Cerebellar cortex (tissue), 1 donor: ENCODE data around the gene CLIP2.
"Not testable (repeated sequence)": the region's sequence is repeated elsewhere in the genome, so short reads cannot be mapped to it uniquely, and the experiment has no call there.

Experiments used
- DNase-seq: peaks from one replicate; pipeline ENCODE4 v3.0.0-alpha.2; 2015; ENCODE audit warnings: low spot score

CLIP2 gene

DNA sequence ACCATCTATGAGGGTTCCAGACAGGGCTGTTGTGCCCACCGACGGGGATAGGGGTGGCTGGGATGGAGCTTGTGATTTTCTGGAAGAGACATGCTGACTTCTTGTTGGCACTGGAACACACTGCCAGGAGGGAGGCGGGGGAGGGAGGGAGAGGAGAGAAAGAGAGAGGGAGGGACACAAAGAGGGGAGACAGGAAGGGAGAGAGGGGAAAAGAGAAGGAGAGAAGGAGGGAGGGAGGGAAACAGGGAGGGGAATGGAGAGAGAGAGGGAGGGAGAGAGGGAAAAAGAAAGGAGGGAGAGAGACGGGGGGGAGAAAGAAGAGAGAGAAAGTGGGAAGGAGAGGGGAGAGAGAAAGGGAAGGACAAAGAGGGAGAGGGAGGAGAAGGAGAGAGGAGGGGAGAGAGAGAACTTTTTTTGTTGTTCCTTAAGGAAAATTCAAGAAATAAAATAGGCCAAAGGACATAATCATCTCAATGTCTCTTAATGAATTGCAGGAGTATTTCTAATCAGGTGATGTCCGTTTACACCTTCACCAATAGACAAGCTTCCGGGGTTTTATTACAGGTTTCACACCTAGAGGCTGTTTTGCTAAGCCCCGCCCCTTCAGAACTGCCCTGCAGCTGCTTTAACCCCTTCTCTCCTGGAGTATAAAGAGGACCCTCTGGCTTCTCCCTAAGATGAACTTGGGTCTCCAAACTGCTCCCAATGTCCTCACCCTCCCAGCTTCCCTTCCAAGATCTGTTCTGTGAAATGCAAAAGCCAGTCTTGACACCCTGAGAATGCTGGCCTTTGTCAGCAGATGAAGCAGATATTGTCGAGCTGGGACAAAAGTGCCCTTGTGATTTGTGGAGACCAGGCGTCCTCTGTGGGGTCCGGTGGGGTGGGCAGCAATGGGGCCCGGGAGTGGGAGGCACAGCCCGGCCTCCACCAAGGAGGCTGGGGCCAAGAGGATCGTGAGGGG is 82.5 kb downstream of the CLIP2 start:
- DNase-seq, result peak; percentile 42

DNA sequence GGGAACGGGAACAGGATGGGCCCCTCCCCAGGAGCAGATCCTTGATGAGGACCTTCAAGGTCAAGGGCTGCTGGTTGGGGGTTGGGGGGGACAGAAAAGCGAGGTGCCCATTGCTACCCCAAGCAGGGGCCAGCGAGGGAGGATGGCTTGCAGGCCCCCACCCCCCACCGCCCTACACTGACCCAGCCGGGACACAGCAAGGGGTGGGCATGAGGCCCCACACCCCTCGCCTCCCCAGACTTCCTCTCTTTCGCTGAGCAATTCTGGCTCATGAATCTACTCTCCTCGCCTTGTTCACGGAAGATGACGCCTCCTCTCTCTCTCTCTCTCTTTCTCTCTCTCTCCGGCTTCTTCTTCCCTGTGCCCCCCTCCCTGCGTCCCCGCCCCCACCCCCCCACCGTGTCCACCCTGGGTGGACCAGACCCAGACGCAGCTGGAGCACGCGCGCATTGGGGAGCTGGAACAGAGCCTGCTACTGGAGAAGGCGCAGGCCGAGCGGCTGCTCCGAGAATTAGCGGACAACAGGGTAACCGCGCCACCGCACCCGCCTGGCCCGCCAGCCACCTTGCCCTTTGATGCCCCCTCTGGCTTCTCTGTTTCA is 83.4 kb downstream of the CLIP2 start:
- DNase-seq, result no peak

DNA sequence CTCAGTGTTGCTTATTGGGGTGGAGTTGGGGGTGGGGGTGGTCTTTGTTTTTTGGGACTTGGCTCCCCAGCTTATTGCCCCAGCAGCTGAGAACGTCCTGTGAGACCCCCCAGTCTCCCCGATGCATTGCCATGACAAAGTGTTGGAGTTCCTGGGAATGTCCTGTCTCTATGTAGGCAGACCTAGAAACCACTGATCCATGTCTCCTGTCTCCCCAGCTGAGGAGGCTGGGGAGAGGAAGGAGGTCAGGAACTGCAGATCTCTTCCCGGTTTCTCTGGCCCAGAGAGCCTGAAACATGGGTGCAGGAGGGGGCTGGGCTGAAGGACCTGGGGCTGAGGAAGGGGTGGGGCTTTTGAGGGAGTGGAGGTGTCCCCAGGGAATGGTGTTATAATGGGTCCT is 84.3 kb downstream of the CLIP2 start:
- DNase-seq, result no peak

DNA sequence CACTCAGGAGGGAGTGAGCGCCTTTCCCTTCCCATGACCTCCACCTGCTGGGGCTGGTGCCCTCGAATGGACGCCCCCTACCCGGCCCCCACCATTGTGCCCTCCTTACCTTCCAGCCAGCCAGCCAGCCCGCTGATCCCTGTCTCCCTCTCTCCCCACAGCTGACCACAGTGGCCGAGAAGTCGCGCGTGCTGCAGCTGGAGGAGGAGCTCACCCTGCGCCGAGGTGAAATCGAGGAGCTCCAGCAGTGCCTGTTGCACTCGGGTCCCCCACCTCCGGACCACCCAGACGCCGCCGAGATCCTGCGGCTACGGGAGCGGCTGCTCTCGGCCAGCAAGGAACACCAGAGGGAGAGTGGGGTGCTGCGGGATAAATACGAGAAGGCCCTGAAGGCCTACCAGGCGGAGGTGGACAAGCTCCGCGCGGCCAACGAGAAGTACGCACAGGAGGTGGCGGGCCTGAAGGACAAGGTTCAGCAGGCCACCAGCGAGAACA is 86.6 kb downstream of the CLIP2 start:
- no peak for DNase-seq

DNA sequence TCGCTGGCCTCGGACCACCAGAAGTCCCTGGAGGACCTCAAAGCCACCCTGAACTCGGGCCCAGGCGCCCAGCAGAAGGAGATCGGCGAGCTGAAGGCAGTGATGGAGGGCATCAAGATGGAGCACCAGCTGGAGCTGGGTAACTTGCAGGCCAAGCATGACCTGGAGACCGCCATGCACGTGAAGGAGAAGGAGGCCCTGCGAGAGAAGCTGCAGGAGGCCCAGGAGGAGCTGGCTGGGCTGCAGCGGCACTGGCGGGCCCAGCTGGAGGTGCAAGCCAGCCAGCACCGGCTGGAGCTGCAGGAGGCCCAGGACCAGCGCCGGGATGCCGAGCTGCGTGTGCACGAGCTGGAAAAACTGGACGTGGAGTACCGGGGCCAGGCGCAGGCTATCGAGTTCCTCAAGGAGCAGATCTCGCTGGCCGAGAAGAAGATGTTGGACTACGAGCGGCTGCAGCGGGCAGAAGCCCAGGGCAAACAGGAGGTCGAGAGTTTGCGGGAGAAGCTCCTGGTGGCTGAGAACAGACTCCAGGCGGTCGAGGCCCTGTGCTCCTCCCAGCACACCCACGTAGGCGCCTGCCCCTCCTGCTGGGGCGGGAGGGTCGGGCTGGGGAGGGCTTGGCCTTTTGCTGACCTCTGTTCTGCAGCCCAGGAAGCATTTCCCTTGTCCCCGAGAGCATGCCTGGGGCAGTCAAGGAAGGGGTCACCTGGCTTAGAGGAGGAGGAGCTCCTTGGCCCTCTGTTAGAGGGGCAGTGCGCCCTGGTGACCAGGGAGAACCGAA is 87.2 kb downstream of the CLIP2 start:
- no peak for DNase-seq

DNA sequence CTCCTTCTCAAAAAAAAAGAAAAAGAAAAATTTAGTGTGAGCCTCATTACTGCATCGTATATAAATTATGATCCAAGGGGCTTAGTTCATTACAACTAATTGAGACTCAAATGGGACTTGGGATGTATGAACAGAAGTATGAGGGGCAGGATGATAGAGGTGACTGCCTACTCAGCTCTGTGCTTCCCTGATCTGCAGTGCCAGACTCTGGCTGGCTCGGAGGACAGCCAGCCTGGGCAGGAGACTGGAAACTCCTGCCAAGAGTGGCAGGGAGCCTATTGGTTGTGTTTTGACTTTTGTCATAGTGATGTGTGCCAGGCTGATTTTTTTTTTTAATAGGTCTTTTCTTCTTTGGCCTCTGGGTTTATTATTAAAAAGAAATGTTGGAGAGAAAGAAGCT is 90.7 kb downstream of the CLIP2 start:
- DNase-seq, result peak; percentile 92

DNA sequence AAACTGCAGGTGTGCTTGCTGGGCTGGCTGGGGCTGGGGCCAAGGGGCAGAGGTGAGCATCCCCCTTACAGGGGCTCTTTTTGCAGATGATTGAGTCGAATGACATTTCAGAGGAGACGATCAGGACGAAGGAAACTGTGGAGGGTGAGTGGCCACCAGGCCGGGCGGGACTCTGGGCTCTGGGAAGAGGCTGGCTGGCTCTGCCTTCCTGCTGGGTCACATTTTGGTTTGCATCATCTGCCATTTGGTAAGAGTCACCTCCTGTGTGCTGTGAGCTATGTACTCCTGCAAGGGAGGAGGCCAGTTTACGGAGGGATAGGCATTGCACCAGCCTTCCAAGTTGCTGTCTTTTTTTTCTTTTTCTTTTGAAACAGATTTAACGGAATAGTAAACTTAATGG is 91.5 kb downstream of the CLIP2 start:
- DNase-seq, result peak; percentile 92

DNA sequence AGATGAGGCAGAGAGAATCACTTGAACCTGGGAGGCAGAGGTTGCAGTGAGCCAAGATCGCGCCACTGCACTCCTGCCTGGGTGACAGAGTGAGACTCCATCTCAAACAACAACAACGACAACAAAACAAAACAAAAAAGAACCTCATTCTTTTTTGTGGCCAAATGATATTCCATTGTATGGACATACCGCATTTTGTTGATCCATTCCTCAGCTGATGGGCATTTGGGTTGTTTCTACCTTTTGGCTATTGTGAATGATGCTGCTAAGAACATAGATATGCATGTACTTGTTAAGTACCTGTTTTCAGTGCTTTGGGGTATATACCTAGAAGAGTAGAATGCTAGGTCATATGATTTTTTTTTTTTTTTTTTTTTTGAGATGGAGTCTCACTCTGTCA is 94.9 kb downstream of the CLIP2 start:
- not testable (repeated sequence) for DNase-seq

DNA sequence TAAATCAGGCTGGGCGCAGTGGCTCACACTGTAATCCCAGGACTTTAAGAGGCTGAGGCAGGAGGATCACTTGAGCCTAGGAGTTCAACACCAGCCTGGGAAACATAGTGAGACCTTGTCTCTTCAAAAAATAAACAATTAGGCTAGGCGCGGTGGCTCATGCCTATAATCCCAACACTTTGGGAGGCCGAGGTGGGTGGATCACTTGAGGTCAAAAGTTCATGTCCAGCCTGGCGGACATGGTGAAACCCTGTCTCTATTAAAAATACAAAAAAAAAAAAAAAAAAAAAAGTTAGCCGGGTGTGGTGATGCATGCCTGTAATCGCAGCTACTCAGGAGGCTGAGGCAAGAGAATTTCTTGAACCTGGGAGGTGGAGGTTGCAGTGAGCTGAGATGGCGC is 95.6 kb downstream of the CLIP2 start:
- DNase-seq, result not testable (repeated sequence)

DNA sequence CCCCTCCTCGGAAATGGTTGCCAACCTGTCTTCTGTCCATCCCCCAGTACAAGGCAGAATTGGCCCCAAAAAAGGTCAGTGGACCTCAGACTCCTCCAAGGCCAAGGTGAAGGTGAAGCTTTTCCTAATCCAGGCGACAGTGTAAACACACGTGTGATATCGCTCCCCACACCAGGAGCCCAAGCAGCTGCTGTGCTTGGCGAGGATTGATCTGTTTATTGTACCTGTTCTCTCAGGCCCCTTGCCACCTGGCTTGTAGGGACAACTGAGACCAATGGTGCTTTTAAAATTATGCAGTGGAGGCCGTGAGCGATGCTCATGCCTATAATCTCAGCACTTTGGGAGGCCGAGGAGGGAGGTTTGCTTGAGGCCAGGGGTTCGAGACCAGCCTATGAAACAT is 98.4 kb downstream of the CLIP2 start:
- DNase-seq, result no peak

DNA sequence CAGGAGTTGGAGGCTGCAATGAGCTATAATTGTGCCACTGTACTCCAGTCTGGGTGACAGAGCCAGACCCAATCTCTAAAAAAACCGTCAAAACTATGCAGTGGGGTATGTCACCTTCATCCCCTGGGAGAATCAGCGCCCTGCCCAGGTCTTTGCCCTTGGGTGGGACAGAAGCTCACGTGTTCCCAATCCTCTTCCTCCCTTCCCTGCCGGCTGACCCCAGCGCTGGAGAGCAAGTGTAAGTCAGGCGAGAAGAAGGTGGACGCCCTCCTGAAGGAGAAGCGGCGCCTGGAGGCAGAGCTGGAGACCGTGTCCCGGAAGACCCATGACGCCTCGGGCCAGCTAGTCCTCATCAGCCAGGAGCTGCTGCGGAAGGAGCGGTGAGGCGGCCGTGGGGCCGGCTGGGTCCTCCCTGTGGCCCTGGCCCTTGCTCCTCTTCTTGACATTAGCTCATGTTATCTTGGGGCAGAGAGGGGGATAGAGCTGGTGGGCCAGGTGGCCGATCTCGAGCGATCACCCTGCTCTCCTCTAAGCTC is 99.7 kb downstream of the CLIP2 start:
- DNase-seq, result no peak

DNA sequence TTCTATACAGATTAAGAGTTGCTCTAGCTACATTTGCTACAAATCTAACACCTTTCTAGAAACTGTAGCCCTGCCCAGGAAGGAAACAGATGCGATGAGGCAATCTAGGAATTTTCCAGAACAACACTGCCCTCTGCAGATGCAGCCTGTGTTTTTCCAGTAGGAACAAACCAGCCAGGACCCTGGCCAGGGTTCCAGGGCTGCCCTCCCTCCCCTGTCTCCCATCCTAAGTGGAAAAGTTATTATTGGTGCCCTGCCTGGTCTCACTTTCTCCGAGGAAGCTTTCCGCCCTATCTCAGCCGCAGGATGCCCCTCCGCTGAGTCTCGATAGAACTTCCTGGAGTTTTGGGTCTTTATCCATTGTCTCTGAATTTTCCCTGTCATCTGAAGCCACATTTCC is 104.5 kb downstream of the CLIP2 start:
- peak; percentile 55 for DNase-seq

DNA sequence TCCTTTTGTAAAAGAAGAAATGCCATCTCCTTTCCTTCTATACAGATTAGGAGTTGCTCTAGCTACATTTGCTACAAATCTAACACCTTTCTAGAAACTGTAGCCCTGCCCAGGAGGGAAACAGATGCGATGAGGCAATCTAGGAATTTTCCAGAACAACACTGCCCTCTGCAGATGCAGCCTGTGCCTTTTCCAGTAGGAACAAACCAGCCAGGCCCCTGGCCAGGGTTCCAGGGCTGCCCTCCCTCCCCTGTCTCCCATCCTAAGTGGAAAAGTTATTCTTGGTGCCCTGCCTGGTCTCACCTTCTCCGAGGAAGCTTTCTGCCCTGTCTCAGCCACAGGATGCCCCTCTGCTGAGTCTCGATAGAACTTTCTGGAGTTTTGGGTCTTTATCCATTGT is 105.4 kb downstream of the CLIP2 start:
- DNase-seq, result peak; percentile 39

DNA sequence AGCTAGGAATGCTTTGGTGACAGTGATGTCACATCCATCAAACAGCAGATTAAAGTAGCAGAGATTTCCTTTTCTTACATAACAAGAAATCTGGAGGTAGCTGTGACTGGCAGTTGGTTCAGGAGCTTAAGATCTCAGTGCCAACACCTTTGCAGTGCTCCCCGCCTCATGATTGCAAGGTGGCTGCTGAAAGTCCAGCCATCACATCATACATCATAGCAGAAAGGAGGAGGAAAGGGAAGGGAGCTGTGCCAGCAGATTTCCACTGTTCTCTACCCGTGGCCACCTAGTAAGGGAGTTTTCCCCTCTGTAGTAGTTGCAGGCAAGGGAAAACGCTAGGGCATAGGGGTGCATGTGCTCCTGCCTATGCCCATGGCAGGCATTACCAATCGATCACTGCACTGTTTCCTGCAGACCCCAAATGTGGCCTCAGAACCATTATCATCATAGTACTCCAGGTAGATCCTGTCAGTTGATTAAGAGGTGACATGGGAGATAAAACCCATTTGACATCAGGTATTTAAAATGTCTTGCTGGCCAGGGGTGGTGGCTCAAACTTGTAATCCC is 106.6 kb downstream of the CLIP2 start:
- DNase-seq, result no peak

DNA sequence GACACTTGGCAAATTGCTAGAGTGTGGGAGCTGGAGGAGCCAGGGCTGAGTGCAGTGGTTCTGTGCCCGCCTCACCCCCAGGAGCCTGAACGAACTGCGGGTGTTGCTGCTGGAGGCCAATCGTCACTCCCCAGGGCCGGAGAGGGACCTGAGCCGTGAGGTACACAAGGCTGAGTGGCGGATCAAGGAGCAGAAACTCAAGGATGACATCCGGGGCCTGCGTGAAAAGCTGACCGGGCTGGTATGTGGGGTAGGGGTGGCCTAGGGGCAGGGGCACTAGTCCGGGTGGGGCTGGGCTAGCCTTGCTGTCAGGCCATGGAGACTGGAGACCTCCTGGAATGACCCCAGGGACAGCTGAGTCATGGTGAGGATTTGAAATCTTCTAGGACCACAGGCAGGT is 107.8 kb downstream of the CLIP2 start:
- no peak for DNase-seq

DNA sequence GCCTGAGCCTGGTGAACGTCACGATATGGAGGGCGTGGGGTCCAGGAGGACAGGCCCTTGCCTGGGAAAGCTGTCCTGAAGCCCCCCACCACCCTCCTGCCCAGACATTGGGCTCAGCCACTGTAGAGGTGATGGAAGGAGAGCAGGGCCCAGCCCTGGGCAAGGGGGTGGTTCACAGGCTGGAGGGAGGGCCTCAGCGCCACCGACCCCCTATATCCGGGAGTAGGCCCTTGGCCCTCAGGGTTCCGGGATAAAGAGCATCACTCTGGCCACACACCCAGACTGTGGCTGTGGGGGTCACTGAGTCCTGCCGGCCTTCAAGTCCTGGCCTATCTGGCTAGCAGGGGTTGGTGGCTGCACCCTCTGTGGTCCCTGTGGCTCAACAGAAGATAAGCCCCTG is 109.2 kb downstream of the CLIP2 start:
- DNase-seq, result no peak

DNA sequence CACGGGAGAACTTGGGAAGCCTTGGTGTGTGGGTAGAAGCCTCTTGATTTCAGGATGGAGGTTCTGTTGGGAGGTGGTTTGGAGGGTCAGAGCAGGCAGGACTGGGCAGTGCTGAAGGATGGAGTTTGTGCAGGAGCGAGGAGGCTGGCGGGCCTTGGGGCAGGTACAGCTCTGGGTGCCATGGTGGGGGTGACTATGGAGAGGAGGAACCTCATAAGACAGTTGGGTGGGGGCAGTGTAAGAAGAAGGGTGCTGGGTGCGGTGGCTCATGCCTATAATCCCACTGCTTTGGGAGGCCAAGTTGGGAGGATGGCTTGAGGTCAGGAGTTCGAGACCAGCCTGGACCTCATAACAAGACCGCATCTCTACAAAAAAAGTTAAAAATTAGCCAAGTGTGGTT is 109.8 kb downstream of the CLIP2 start:
- no peak for DNase-seq

DNA sequence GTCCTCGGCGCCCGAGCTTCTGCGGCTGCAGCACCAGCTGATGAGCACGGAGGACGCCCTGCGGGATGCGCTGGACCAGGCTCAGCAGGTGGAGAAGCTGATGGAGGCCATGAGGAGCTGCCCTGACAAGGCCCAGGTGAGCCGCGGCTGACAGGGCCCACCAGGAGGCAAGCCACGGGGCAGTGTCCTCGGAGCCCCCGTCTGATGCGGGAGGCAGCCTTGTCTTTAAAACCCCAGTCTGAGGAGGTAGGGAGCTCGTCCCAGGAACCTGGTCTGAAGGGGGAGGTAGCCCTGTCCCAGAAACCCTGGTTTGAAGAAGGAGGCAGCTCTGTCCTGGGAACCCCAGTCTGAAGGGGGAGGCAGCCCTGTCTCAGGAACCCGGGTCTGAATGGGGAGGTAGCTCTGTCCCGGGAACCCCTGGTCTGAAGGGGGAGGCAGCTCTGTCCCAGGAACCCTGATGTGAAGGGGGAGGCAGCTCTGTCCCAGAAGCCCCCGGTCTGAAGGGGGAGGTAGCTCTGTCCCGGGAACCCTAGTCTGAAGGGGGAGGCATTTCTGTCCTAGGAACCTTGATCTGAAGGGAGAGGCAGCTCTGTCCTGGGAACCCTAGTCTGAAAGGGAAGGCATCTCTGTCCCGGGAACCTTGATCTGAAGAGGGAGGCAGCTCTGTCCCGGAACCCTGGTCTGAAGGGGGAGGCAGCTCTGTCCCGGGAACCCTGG is 111.4 kb downstream of the CLIP2 start:
- no peak for DNase-seq

DNA sequence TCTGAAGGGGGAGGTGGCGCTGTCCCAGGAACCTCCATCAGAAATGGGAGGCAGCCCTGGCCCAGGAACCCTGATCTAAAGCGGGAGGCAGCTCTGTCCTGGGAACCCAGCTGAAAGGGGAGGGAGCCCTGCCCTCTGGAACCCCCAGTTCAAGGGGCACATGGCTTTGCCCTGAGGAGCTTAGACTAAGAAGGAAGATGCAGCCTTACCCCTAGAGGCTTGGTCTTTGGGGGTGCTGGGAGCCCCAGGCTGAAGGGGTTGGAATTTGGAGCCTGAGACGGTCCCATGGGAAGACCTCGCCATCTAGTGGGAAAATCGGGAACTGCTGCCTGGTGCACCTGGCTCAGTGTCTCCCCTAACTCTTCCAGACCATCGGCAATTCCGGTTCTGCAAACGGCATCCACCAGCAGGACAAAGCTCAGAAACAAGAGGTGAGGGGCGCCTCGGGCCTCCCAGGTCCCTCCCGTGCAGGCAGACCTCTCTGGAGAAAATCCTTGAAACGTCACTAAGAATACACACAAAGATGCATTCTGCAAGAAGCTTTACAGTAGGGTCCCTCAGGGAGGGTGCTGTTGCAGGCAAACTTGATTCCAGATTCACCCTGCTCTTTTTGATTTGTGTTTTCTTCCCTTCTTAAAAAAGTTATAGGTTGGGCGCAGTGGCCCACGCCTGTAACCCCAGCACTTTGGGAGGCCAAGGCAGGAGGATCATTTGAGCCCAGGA is 112.1 kb downstream of the CLIP2 start:
- DNase-seq, result peak; percentile 81

DNA sequence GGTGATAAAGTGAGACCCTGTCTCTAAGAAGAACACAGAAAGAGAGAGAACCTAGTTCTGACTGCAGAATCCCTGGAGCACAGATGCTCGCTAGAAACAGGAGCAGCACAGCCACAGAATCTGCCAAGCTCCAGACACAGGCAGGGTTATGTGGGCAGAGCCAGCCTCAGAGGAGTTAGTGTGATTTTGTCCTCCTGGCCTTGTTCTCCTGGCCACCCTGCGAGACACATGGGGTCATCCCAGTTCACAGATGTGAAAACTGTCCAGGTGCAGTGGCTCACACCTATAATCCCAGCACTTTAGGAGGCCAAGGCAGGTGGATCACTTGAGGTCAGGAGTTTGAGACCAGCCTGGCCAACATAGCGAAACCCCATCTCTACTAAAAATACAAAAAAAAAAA is 113.5 kb downstream of the CLIP2 start:
- not testable (repeated sequence) for DNase-seq
